Activated T-cell treated with anti-CD3 and anti-CD28 coated beads, Interleukin-2, amount 50 U/mL, for 1 hour (primary cell): ENCODE results near the gene APH1A.
"Not testable (repeated sequence)": the region's sequence is repeated elsewhere in the genome, so short reads cannot be mapped to it uniquely, and the experiment has no call there.

Experiments used
- DNase-seq: peaks from one replicate; pipeline ENCODE4 v3.0.0-alpha.2; 2020

The APH1A gene

GRCh38 chr1:150268705-150269403, at the start of gene APH1A:
Gene APH1A, minus strand, starts transcription at chr1:150269016. Its CDS starts 206 bp downstream, at chr1:150268810.
- DNase-seq = peak; percentile 86

DNA sequence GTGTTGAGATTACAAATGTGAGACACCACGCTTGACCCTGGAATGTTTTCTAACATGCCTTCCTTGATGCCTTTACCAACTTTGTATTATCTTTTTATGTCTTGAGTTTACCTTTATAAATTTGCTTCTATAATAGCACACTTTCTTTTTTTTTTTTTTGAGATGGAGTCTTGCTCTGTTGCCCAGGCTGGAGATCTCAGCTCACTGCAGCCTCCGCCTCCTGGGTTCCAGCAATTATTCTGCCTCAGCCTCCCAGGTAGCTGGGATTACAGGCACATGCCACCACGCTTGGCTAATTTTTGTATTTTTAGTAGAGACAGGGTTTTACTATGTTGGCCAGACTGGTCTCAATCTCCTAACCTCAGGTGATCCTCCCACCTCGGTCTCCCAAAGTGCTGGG, 45.9 kb upstream of the APH1A start:
- not testable (repeated sequence) for DNase-seq

- no peak for DNase-seq
These were observed 42.9 kb upstream of the APH1A start for GRCh38 chr1:150311762-150312161.

- DNase-seq = no peak
These were observed 41.1 kb upstream of the APH1A start for GRCh38 chr1:150309758-150310508.

DNA sequence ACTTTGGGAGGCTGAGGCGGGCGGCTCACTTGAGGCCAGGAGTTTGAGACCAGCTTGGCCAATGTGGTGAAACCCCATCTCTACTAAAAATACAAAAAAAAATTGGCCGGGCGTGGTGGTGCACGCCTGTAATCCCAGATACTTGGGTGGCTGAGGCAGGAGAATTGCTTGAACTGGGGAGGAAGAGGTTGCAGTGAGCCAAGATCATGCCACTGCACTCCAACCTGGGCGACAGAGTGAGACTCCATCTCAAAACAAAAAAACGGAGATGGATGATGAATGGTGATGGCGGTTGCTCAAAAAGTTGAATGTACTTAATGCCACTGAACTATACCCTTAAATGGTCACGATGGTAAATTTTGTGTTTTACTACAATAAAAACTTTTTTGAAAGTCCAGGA, 39.8 kb upstream of the APH1A start:
- not testable (repeated sequence) for DNase-seq

DNA sequence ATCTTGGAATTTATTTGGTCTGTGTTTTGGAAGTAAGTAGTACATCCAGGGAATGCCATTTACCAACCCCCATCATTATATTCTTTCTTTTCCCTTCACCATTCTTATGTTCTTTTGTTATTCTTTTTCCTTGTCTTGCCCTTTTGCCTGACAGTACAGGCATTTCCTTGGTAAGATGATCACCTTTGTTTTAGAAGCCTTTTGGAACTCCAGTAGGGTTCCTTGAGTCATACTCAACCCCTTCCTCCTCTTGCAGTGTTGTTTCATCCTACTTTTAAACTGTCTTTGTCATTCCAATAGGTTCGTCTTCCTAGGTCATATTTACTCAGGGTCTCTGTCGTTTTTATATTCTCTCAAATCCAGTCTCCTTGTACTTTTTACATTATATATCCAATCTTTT, 34.1 kb upstream of the APH1A start:
- DNase-seq = no peak

DNA sequence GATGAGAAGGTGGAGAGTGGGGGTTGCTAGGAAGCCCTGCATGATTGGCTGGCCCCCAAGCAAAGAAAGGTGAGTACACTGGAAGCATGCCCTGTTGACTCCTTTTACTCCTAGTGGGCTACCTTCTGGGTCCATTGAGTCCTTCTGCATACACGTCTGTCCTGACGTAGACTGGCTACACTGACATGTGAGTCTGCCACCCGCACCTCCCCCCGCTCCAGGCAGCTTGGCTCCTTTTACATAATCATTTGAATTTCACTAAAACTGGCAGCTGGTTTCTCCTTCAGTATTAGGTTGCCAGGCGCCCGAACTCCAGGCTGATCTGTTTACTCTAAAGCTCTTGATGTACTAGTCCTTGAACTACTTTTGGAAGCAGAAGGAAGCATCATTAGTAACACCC, 33.5 kb upstream of the APH1A start:
- DNase-seq = no peak

GRCh38 chr1:150299716-150300115, 30.9 kb upstream of the APH1A start:
- no peak for DNase-seq

GRCh38 chr1:150295476-150295875, 26.7 kb upstream of the APH1A start:
- DNase-seq = no peak

DNA sequence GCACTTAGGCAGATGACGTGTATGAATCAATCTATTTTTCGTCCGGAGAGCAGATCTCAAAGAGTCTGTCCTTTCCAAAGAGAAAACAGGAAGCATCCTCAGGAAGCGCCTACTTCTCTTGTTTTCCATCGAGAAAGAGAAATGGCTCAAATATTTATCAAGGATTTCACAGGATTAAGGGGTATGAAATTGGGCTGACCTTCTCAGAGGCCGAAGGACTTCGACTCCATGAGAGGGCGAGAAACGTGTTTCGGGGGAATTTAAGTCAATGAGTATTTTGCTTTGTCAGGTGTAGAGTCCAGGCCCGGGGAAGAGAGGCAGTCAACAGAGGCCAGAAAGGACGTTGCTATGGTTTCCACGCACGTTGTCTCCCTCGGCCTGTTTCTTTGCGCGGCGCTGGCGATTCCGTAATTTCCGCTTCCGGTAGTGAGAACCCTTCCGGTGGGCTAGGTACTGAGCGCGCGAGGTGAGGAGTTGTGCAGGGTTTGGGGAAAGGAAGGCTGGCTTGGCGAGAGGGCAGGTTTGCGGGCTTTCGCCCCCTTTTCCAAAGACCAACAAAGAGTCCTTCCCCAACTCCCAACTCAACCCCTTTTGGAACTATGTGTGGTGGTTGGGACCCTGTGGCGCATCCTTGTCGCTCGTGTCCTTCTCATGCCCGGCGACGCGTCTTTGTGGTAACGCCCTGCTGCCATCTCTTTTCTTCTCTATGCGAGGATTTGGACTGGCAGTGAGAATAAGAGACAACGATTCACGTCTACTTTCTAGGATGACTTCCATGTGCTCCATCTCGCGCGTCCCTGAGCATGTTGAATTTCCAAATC, 24.8 kb upstream of the APH1A start, which contains the start of gene MRPS21:
Gene MRPS21, plus strand, starts transcription at position 429 of the 821 bp plus-strand sequence. CDS start 506 bp downstream, outside the sequence.
- DNase-seq = peak; percentile 81

GRCh38 chr1:150288822-150289221, 20.0 kb upstream of the APH1A start:
- no peak for DNase-seq

- DNase-seq = no peak
These were observed 19.6 kb upstream of the APH1A start for GRCh38 chr1:150288382-150288781.

GRCh38 chr1:150283260-150283659, 14.4 kb upstream of the APH1A start:
- DNase-seq = no peak

- DNase-seq = no peak
These were observed 13.7 kb upstream of the APH1A start for GRCh38 chr1:150282558-150282958.

DNA sequence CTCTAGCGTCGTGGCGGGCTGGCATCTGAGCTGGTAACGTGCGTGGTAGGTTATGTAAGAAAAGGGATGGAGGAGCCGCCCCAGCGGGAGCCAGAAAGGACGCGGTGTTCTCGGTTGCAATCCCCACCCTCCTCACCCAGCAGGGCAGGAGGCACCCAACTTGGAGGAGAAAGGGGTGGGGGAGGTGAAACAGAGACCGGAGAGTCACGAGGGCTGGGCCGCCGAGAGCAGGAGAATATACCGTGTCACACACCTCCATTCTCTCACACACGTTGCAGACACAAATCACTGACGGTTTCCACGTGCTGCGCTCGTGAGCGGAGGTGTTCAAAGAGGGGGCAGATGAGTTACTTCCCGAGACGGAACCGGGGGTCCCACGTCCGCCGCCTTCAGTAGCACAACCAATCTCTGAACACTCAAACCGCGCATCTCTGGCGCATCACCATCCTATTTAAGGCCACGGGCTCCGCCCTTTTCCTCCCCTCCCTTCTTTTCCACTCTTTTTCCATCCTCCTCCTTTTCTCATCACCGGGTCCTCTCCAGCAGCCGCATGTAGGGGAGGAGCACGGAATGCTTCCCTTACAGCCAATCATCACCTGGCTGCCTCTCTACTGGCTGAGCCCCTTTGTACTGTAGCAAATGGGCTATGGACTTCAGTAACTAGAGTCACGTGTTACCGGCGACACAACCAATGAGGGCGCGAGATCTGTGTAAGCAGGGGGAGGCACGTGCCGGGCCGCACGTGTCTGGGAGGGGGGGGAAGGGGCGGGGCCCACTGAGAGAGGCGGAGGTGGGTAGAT, 13.1 kb upstream of the APH1A start, which contains the start of gene CIART:
Gene CIART, plus strand, starts transcription at position 797 of the 800 bp plus-strand sequence. CDS start 714 bp downstream, outside the sequence.
- DNase-seq = peak; percentile 72

GRCh38 chr1:150281221-150281757, 12.5 kb upstream of the APH1A start:
- DNase-seq = peak; percentile 62

DNA sequence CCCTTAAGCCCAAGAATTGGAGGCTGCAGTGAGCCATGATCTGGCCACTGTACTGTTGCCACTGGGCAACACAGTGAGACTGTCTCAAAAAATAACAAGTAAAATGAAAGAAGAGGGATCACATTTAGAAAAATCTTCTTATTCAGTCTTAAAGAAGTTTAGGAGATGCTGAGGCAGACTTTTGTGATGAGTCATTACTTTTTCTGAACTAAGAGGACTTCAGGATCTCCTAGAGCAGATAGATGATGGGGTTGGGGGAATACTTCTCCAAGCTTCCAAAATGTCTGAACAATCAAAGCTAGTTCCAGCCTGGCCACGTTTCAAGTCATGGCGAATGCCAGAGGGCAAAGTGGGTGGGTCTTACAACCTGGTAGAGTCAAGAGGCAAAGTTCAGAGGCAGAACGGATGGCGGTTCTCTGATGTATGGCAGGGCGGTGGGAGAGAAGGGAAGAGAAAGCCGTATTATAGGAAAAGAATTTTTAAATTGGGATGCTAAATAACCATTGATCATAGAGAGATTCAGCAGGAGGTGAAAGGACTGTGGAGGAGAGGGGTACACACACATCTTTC, 11.4 kb upstream of the APH1A start:
- no peak for DNase-seq

DNA sequence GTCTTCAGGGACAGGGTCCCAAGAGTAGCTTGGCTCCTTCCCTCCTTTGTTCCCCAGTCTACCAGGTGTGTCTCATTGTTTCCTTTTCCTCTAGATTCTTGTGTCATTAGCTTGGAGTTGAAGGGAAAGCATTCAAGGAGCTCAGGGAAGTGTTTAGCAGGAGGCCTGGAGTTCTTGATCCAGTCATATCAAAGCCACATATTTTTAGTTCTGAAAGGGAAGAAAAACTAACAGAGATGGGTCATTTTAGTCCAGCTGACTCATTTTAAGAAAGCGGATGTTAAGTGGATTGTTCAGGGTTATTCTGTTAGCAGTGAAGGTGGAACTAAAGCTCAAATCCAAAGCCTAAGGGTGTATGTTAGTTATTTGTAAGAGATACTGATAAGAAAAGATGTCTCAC, 4.5 kb upstream of the APH1A start:
- DNase-seq = no peak

DNA sequence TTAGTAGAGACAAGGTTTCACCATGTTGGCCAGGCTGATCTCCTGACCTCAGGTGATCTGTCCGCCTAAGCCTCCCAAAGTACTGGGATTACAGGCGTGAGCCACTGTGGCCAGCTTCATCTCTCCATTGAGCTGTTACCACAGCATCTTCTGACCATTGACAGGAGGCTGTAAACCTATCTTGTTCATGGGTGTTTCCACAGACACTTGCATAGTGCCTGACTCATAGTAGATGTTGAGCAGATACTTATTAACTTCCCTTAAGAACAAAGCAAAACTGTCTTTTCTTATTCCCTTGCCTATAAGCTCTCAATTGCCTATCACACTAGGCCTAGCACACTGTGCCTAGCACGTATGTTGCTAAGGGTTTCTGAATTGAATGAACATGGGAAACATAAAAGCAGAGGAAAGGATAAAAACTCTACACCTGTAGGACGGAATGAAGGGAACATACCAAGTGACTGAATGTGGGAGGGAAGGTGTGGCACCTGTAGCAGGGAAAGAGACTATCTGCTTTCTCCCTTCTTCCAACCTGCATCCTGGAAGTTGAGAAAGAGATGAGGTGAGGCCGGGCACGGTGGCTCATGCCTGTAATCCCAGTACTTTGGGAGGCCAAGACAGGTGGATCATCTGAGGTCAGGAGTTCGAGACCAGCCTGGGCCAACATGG, 2.6 kb upstream of the APH1A start:
- no peak for DNase-seq

- DNase-seq = no peak
These were observed 635 bp upstream of the APH1A start for GRCh38 chr1:150269451-150269850.

DNA sequence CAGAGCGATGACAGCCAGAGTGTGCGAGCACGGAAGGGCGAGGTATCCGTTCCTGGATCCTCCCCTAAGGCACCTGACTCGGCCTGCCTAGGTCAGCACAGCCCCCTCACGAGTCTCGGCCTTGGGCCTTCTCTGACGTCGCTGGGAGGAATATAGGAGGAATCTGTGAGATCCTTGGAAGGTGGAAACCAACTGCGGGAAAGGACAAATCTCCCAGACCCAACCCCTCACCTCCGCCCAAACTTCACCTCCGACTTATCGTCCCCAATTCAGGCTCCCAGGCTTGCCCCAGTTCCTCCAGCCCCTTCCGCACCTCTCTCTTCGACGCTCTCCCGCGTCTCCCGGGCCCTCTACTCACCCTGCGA, 494 bp downstream of the APH1A start:
- DNase-seq = peak; percentile 60
